NCI-H146 (cell line): ENCODE results near the gene KRTAP21-2.
"Not testable (repeated sequence)": the region's sequence is repeated elsewhere in the genome, so short reads cannot be mapped to it uniquely, and the experiment has no call there.

Source experiments
- DNase-seq: peaks from one replicate; lab custom pipeline; 2025; lab: John Stamatoyannopoulos, UW

The KRTAP21-2 gene

GRCh38 chr21:30747159-30747558 is at the start of gene KRTAP21-2:
KRTAP21-2 (minus strand) TSS chr21:30747259; CDS start chr21:30747202, 57 bp downstream.
- no peak for DNase-seq

DNA sequence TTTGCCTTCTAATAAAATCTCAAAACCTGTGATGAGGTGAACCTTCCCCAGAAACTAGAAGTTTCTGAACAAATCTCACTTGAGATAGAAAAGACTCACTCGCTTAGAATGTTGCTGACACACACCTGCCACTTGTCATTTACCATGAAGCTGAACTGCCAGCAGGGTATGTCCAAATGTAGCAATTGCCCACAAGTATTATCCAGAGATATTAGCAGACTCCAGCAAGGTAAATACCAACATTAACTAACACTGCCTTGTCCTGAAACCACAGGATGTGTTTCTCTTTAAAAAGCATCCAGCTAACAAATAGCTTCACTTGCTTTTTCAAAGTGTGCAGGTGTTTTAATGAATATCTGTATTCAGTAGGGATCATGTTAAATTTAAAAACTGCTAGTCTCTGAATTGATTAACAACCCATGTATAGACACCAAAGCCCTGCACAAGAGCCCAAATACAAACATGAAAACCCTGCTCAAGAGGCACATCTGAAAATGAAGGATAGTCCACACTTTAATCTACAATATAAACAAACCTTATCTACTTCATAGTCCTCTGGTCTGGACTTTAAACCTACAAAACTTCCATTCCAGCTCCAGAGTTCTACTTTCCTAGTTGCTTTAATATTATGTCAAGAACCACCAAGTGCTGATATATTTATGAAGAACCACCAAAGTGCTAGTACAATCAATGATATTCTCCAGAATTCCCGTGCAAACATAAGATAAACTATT is 46.7 kb upstream of the KRTAP21-2 start:
- DNase-seq = no peak

DNA sequence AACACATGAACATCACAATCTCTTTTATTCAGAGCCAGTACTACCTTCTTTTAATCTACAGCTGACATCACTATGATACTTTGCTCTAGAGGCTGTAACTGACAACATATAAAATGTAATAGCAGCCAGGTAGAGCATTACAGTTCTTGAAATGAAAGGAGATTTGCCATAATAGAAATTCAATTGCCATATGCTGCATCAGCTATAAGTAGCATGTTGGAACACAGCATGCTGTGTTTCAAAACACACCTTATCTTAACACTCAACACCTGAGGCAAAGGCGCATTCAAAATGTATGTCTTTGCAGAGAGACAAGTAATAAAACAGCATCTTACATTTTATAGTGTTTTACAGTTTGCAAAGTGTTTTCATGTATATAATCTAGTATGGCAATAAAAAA is 32.2 kb upstream of the KRTAP21-2 start:
- DNase-seq = no peak

DNA sequence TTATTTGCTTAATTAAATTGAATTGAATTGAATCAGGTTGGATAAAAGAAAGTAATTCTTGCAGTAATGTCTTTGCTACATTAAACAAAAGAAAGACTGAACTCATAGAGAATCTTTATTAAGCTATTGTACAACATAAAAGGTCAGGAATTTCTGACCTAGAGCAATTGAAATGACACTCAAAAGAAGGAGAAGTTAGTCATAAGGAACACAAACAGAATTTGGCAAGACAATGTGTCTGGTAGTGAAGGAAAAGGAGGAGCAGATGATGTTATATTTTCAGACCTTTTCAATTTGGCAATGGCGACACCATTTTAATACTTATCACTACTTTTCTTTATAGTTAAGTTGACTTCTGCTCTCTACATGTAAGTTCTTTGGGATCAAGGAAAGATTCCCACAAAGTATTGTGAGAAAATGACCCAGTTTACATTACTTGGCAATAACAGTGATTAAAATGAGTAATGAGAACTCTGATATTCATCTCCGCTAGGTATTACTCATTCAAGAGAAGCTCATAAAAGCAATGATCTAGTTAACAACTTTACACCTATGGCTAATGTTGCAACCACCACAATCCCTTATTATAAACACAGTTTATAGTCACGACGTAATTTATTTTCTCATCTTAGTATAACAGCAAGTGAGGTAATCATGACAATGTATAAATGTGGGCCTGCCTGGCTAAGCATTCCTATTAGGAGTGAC is 22.8 kb upstream of the KRTAP21-2 start:
- DNase-seq = no peak

- DNase-seq = no peak
These were observed 13.7 kb upstream of the KRTAP21-2 start for GRCh38 chr21:30760776-30761175.

GRCh38 chr21:30758306-30758705 is 11.2 kb upstream of the KRTAP21-2 start:
- no peak for DNase-seq

- not testable (repeated sequence) for DNase-seq
These were observed 8.3 kb upstream of the KRTAP21-2 start, which contains the start of gene KRTAP21-1 for GRCh38 chr21:30755328-30755727. KRTAP21-1 (minus strand) TSS chr21:30755428; CDS start chr21:30755378, 50 bp downstream.

DNA sequence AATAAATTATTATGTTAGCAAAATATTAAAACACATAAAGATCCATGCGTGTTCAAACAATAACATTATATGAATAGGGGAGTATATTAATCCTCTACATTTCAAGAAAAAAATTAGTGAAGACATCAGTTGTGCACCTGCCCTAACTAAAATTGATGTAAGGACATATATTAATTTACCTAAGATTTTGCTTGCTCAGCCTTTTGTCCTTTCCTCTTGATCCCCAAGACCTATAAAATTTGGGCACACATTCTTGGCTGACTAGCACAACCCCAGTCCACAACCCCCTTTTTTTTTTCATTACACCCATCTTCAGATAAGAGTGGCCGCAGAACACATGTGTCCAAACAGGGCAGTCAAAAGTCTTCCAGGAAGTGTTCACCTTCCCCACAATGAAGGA is 6.6 kb downstream of the KRTAP21-2 start:
- no peak for DNase-seq

GRCh38 chr21:30733026-30733425 is 14.0 kb downstream of the KRTAP21-2 start:
- no peak for DNase-seq

GRCh38 chr21:30726726-30727125 is 20.3 kb downstream of the KRTAP21-2 start:
- no peak for DNase-seq

DNA sequence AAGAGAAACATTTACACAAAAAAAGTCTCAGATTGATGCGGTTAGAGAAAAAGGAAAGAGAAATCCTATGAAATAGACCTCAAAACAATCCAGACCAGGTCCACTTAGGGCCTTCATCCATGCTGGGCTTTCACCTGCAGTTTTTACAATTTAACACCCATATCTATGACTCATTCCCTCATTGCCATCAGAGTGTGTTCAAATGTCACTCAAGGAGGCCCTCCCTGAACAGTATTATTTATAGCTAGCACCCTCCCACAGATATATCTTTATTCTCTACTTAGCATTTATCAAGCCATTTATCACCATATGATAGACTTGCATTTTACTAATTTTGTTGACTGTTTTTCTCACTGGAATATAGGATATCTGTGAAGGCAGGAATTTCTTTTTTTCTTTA is 27.7 kb downstream of the KRTAP21-2 start:
- DNase-seq = no peak

- DNase-seq = no peak
These were observed 28.7 kb downstream of the KRTAP21-2 start, which contains the start of gene KRTAP21-3 for GRCh38 chr21:30718239-30718909. KRTAP21-3 (minus strand) TSS chr21:30718777; CDS start chr21:30718759, 18 bp downstream.

- DNase-seq = no peak
These were observed 30.0 kb downstream of the KRTAP21-2 start for GRCh38 chr21:30717105-30717504.

GRCh38 chr21:30714946-30715345 is 32.1 kb downstream of the KRTAP21-2 start:
- DNase-seq = no peak

DNA sequence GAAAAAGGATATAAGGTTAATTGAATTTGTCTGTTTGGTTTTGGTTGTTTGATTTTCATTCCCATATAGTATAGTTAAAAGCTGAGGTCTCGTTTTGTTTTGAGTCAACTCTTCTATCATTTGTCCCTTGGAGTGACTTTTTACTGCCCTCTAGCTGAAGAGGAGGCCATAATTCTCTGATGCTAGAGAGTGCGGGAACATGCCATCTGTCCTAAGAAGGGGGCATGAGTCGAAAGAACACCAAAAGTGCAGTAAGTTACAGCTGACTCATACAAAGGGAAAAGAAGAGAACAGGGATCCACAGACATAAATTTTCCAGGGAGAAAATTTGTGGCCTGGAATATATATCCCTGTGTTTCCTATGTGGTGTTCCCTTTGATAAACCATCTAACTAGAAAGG is 32.6 kb downstream of the KRTAP21-2 start:
- no peak for DNase-seq

- DNase-seq = no peak
These were observed 33.3 kb downstream of the KRTAP21-2 start for GRCh38 chr21:30713766-30714165.

GRCh38 chr21:30710499-30710898 is 36.6 kb downstream of the KRTAP21-2 start:
- DNase-seq = no peak

DNA sequence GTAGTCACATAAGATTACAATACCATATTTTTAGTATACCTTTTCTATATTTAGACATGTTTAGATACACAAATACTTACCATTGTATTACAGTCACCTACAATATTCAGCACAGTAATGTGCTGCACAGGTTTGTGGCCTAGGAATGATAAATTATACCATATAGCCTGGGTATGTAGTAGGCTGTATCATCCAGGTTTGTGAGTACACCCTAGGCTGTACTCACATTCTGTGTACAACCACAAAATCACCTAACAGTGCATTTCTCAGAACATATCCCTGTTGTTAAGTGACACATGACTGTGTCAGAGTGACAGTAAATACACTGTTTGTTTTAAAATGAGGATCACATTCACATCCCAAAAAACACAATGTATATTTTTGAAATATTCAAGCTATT is 39.6 kb downstream of the KRTAP21-2 start:
- DNase-seq = no peak
